ENCODE measurements around the gene SPTBN5.

GRCh38 chr15:41907141-41907540, 13.3 kb upstream of the SPTBN5 start:
- TF ChIP-seq CTCF (IDR thresholded peaks at IDR 0.05), result no peak
- no peak for TF ChIP-seq POLR2A (IDR thresholded peaks at IDR 0.05)
